ENCODE results near the gene CEP350. TPM values are rescaled to one million over a fixed set of nuclear protein-coding genes. Genes with fewer than 3 reads are reported as not detected.
A peak's percentile ranks its signal among the peaks of the same experiment; 100 is the strongest.

CEP350 gene
- total RNA-seq, 1 donor from 2014 or later: 43.6 TPM

- no peak for DNase-seq
- H3K4me1 Mint-ChIP-seq: no peaks in the 10 kb centered on the region
- no peak overlapping the region for H3K27ac Mint-ChIP-seq
- peaks cover 15% of the 10 kb centered on the region for H3K27me3 Mint-ChIP-seq
- intact Hi-C loops (cut with micrococcal nuclease): no loop called here
- no peaks in the 10 kb centered on the region for H3K36me3 Mint-ChIP-seq (ENCODE audit: low read depth)
- H3K9me3 Mint-ChIP-seq: no peaks in the 10 kb centered on the region
- H3K4me3 Mint-ChIP-seq: no peak overlapping the region
These were observed 190.8 kb downstream of the CEP350 start for GRCh38 chr1:180145446-180145845.

DNA sequence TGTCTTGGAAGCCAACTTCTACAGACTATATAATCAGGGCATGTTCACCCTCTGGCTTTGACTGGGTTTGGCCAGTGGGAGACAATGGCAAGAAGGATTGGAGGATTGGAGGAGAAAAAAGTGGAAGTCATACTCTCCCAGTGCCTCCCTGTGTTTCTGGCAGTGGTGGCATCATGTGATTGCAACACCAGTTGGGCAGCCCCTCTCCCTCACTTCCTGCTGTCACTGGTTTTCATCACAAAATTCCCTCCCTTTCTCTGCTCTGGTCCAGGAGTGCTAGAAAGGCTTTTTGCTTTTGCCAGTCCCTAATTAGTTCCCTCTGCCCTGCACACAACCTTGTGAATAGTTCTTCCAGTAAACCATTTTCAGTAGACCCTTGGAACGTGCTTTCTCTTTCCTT lies 196.4 kb downstream of the CEP350 start:
- Mint-ChIP-seq H3K9me3 (no peaks in the 10 kb centered on the region), H3K4me1 (peaks cover 15% of the 10 kb centered on the region), H3K4me3 (no peak overlapping the region), H3K36me3 (ENCODE audit: low read depth) (no peaks in the 10 kb centered on the region), H3K27me3 (no peaks in the 10 kb centered on the region), H3K27ac (no peak overlapping the region)
- no peak for DNase-seq
- intact Hi-C loops (cut with micrococcal nuclease): loop anchor here (10.0 kb wide), 1 partner anchor 786 kb away; the partner anchor contains the start of gene AXDND1

- intact Hi-C loops (cut with micrococcal nuclease): loop anchor here (10.0 kb wide), 1 partner anchor 787 kb away; the partner anchor contains the start of gene AXDND1
- DNase-seq: no peak
- Mint-ChIP-seq H3K27ac (no peak overlapping the region), H3K4me3 (no peak overlapping the region), H3K9me3 (no peaks in the 10 kb centered on the region), H3K27me3 (no peaks in the 10 kb centered on the region), H3K4me1 (peaks cover 20% of the 10 kb centered on the region), H3K36me3 (ENCODE audit: low read depth) (no peaks in the 10 kb centered on the region)
These were observed 196.9 kb downstream of the CEP350 start for GRCh38 chr1:180151508-180151907.

GRCh38 chr1:180152588-180152987 lies 198.0 kb downstream of the CEP350 start:
- Mint-ChIP-seq H3K9me3 (no peaks in the 10 kb centered on the region), H3K27me3 (no peaks in the 10 kb centered on the region), H3K4me1 (peaks cover 29% of the 10 kb centered on the region), H3K36me3 (ENCODE audit: low read depth) (peaks cover 1% of the 10 kb centered on the region), H3K4me3 (peak overlapping the region; percentile 15), H3K27ac (no peak overlapping the region)
- intact Hi-C loops (cut with micrococcal nuclease): loop anchor here (10.0 kb wide), 1 partner anchor 788 kb away; the partner anchor contains the start of gene AXDND1
- no peak for DNase-seq

DNA sequence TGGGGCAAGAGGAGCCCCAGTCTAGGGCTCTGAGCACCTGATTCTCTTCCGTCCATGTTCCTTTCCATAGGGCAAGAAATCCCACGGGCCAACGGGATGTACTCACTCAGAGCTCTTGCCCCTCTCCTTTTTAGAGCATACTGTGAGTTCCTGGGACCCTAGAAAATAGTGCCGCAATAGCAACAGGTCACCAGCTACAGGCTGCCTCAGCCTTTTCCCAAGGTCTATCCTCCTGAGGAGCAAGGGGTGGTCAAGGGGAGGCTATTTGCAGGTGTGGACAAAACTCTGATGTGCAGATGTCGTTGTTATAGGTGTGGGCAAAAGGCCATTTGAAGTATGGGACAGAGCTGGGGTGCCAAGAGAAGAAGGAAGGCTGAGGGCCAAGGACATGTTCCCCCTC lies 198.4 kb downstream of the CEP350 start:
- no peak overlapping the region for H3K27ac Mint-ChIP-seq

GRCh38 chr1:180154003-180154324 lies 199.4 kb downstream of the CEP350 start:
- no peak for DNase-seq
- no peaks in the 10 kb centered on the region for H3K9me3 Mint-ChIP-seq
- peak overlapping the region; percentile 68 for H3K27ac Mint-ChIP-seq
- intact Hi-C loops (cut with micrococcal nuclease): loop anchor here (1.0 to 10.0 kb wide), 3 partner anchors 200 to 789 kb away; partner anchors contain the start of genes AXDND1, CEP350 and TOR1AIP1
- no peaks in the 10 kb centered on the region for H3K27me3 Mint-ChIP-seq
- peaks cover 3% of the 10 kb centered on the region for H3K36me3 Mint-ChIP-seq (ENCODE audit: low read depth)
- peak overlapping the region; percentile 91 for H3K4me3 Mint-ChIP-seq
- H3K4me1 Mint-ChIP-seq: peaks cover 29% of the 10 kb centered on the region

More for the DNA sequence above, 198.4 kb downstream of the CEP350 start:
- Mint-ChIP-seq H3K9me3 (no peaks in the 10 kb centered on the region), H3K4me3 (peak overlapping the region; percentile 15), H3K4me1 (peaks cover 29% of the 10 kb centered on the region), H3K36me3 (ENCODE audit: low read depth) (peaks cover 2% of the 10 kb centered on the region), H3K27me3 (no peaks in the 10 kb centered on the region)
- no peak for DNase-seq
- intact Hi-C loops (cut with micrococcal nuclease): loop anchor here (10.0 kb wide), 1 partner anchor 788 kb away; the partner anchor contains the start of gene AXDND1

DNA sequence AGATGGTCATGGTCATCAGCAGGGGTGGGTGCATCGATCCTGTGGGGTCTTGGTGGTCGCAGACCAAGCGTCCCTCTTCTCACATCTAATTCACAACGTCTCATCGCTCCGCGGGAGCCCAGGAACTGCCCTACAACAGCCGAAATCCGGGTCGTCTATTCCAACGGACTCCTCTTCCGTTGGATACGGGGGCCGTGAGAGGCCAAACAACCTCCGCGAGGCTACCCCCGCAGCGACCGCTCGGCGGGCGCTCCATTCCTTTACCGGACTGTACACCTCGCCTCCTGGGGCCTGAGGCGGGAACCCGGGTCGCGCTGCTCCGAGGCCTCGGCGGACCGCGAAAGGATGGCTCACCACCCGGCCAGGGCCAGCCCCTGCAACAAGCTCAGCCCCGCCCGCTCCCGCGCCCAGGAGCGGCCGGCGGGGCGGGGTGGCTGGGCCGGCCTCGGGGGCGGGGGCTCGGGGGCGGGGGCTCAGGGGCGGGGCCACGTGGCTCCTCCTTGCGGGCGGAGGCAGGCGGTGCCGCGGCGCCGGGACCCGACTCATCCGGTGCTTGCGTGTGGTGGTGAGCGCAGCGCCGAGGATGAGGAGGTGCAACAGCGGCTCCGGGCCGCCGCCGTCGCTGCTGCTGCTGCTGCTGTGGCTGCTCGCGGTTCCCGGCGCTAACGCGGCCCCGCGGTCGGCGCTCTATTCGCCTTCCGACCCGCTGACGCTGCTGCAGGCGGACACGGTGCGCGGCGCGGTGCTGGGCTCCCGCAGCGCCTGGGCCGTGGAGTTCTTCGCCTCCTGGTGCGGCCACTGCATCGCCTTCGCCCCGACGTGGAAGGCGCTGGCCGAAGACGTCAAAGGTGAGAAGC lies 199.9 kb downstream of the CEP350 start, which contains the start of gene QSOX1:
Gene QSOX1 (plus strand): TSS at position 545 of the 857 bp plus-strand sequence. CDS start 39 bp downstream, at position 584.
- peak within 1 kb of the TSS; percentile 93 for H3K27ac Mint-ChIP-seq
- H3K36me3 Mint-ChIP-seq (ENCODE audit: low read depth): peaks cover 3% of the 10 kb centered on the region
- peak; percentile 96 for DNase-seq
- H3K9me3 Mint-ChIP-seq: no peaks in the 10 kb centered on the region
- H3K27me3 Mint-ChIP-seq: no peaks in the 10 kb centered on the region
- intact Hi-C loops (cut with micrococcal nuclease): loop anchor here (1.0 to 10.0 kb wide), 4 partner anchors 200 to 790 kb away; partner anchors contain the start of genes AXDND1, CEP350, TOR1AIP1 and TOR1AIP2
- peak within 1 kb of the TSS; percentile 95 for H3K4me3 Mint-ChIP-seq
- H3K4me1 Mint-ChIP-seq: peaks cover 29% of the 10 kb centered on the region

DNA sequence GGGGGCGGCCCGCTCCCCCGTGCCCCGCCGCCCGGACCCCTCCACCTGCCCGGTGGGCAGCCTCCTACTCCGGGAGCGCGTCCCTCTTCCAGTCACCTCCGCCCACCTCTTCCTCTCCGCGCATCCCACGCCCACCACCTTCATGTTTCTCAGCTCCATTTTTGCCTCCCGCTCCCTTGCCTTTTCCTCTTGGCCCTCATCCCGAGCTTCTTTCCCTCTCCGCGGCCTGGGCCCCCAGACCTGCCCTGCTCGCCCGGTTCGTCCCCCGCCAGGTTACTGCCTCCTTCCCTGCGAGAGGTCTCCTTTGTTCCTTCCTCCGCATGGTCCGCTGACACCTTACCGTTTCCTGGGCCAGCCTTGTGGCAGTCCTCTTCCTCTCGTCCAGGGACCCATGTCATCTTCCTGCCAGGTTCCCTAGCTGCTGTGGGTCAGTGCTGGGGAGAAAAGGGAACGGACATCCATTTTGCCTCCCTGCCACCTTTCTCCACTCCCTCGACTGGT lies 200.6 kb downstream of the CEP350 start:
- Mint-ChIP-seq H3K4me3 (peak overlapping the region; percentile 95), H3K9me3 (no peaks in the 10 kb centered on the region), H3K27ac (peak overlapping the region; percentile 93), H3K27me3 (no peaks in the 10 kb centered on the region), H3K4me1 (peaks cover 34% of the 10 kb centered on the region), H3K36me3 (ENCODE audit: low read depth) (peaks cover 3% of the 10 kb centered on the region)
- intact Hi-C loops (cut with micrococcal nuclease): loop anchor here (1.0 to 10.0 kb wide), 3 partner anchors 272 to 790 kb away; partner anchors contain the start of genes AXDND1, TOR1AIP1 and TOR1AIP2
- DNase-seq: peak; percentile 76

- no peaks in the 10 kb centered on the region for H3K27me3 Mint-ChIP-seq
- peak overlapping the region; percentile 95 for H3K4me3 Mint-ChIP-seq
- intact Hi-C loops (cut with micrococcal nuclease): loop anchor here (10.0 kb wide), 1 partner anchor 791 kb away; the partner anchor contains the start of gene AXDND1
- DNase-seq: no peak
- H3K4me1 Mint-ChIP-seq: peaks cover 34% of the 10 kb centered on the region
- H3K36me3 Mint-ChIP-seq (ENCODE audit: low read depth): peaks cover 3% of the 10 kb centered on the region
- no peaks in the 10 kb centered on the region for H3K9me3 Mint-ChIP-seq
- no peak overlapping the region for H3K27ac Mint-ChIP-seq
These were observed 201.6 kb downstream of the CEP350 start for GRCh38 chr1:180156201-180156600.

- H3K4me3 Mint-ChIP-seq: peak overlapping the region; percentile 95
- DNase-seq: no peak
- no peaks in the 10 kb centered on the region for H3K27me3 Mint-ChIP-seq
- intact Hi-C loops (cut with micrococcal nuclease): loop anchor here (10.0 kb wide), 1 partner anchor 792 kb away; the partner anchor contains the start of gene AXDND1
- H3K4me1 Mint-ChIP-seq: peaks cover 34% of the 10 kb centered on the region
- H3K36me3 Mint-ChIP-seq (ENCODE audit: low read depth): peaks cover 3% of the 10 kb centered on the region
- H3K9me3 Mint-ChIP-seq: no peaks in the 10 kb centered on the region
- H3K27ac Mint-ChIP-seq: no peak overlapping the region
These were observed 202.1 kb downstream of the CEP350 start for GRCh38 chr1:180156631-180157091.

DNA sequence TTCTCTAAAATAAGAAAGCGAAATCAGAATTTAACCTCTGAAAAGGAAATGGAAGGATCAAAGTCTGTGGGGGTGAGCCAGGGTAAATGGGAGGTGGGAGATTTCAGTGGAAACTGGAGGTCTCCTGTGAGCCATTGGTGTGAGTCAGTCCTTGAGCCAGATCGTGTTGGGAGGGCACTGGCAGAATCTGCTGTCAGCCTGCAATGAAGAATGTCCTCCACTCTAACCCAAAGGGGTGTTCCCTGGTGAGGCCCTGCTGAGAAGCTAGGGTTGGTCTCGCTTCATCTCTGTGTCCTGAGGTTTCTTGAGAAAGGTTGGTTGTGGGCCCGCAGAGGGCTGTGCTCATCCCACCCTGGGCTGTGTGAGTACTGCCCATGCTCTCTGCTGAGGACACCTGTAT lies 202.5 kb downstream of the CEP350 start:
- Mint-ChIP-seq H3K4me1 (peaks cover 34% of the 10 kb centered on the region), H3K27me3 (no peaks in the 10 kb centered on the region), H3K36me3 (ENCODE audit: low read depth) (peaks cover 3% of the 10 kb centered on the region), H3K27ac (no peak overlapping the region), H3K4me3 (no peak overlapping the region), H3K9me3 (no peaks in the 10 kb centered on the region)
- DNase-seq: no peak
- intact Hi-C loops (cut with micrococcal nuclease): loop anchor here (10.0 kb wide), 1 partner anchor 792 kb away; the partner anchor contains the start of gene AXDND1

- intact Hi-C loops (cut with micrococcal nuclease): loop anchor here (10.0 kb wide), 1 partner anchor 793 kb away; the partner anchor contains the start of gene AXDND1
- no peak for DNase-seq
- H3K27ac Mint-ChIP-seq: no peak overlapping the region
- no peaks in the 10 kb centered on the region for H3K9me3 Mint-ChIP-seq
- peaks cover 3% of the 10 kb centered on the region for H3K36me3 Mint-ChIP-seq (ENCODE audit: low read depth)
- H3K4me1 Mint-ChIP-seq: peaks cover 34% of the 10 kb centered on the region
- H3K4me3 Mint-ChIP-seq: no peak overlapping the region
- H3K27me3 Mint-ChIP-seq: no peaks in the 10 kb centered on the region
These were observed 203.0 kb downstream of the CEP350 start for GRCh38 chr1:180157576-180158057.

Data from activated CD4-positive, alpha-beta T cell treated with anti-CD3 and anti-CD28 coated beads, Interleukin-2, amount 10 ng/mL, durations not matched to agents 24 days and 14 days (primary cell).